K562 (cell line): ENCODE results near the gene MRNIP. TPM values are rescaled to one million over a fixed set of nuclear protein-coding genes. Genes with fewer than 3 reads are reported as not detected.

Experiments used
- ATF7 ChIP-seq: fragments of 450-650 bp; IDR thresholded peaks from 2 replicates; pipeline ENCODE4 v1.7.1; 2014; ENCODE audit warnings: mild to moderate bottlenecking, moderate library complexity
- CUX1 ChIP-seq: fragments of 200-800 bp; sonication (Bioruptor generic); IDR thresholded peaks from 2 replicates; pipeline ENCODE4 v1.6.1; 2016; ENCODE audit warnings: missing genetic modification characterization, missing compliant biosample characterization
- ERF ChIP-seq: fragments of 450-650 bp; formaldehyde crosslinking; IDR thresholded peaks from 2 replicates; pipeline ENCODE4 v1.4.0; 2020; ENCODE audit warnings: mild to moderate bottlenecking, mixed read lengths
- HIVEP1 ChIP-seq: fragments of 250-450 bp; sonication (Bioruptor Pico); IDR thresholded peaks from 2 replicates; pipeline ENCODE4 v1.4.0; 2020; ENCODE audit warnings: mild to moderate bottlenecking
- MBD2 ChIP-seq: sonication (generic); IDR thresholded peaks from 2 replicates; pipeline ENCODE4 v1.6.1; 2016; ENCODE audit warnings: low read depth, borderline replicate concordance
- MNT ChIP-seq, 2 experiments: fragments of 450-650 bp; conservative IDR thresholded peaks; 2 replicates each; pipeline ENCODE4 v1.6.1; 2017; ENCODE audit warnings: mild to moderate bottlenecking in 2 of 2, moderate library complexity in 2 of 2
- NFATC3 ChIP-seq: fragments of 450-650 bp; IDR thresholded peaks from 2 replicates; pipeline ENCODE4 v1.6.1; 2017; ENCODE audit warnings: mild to moderate bottlenecking
- RBM17 ChIP-seq: fragments of 200-400 bp; formaldehyde crosslinking; IDR thresholded peaks from 2 replicates; pipeline ENCODE4 v1.6.1; 2017; ENCODE audit warnings: low read depth, mild to moderate bottlenecking, low read length, borderline replicate concordance
- RFX5 ChIP-seq: IDR thresholded peaks from 2 replicates; pipeline ENCODE4 v1.6.1; 2011; ENCODE audit warnings: low read depth, mild to moderate bottlenecking, improper control_type of control experiment, low read length
- SP1 ChIP-seq: sonication (generic); formaldehyde crosslinking; IDR thresholded peaks from 2 replicates; pipeline ENCODE4 v1.8.1; 2022; ENCODE audit warnings: mild to moderate bottlenecking, missing genetic modification reagents
- SREBF1 ChIP-seq: fragments of 150-350 bp; IDR thresholded peaks from 2 replicates; pipeline ENCODE4 v1.6.1; 2014; ENCODE audit warnings: antibody characterized with exemption, low read depth, low read length, borderline replicate concordance
- SRF ChIP-seq, 2 experiments: fragments of 250-450, 450-650 bp in 1 of 2; sonication (Bioruptor Pico) in 1 of 2; sonication (generic) in 1 of 2; formaldehyde crosslinking; IDR thresholded peaks; 2 replicates each; pipeline versions ENCODE4 v1.5.0 to v1.5.1; 2020 to 2022; ENCODE audit warnings: mild to moderate bottlenecking in 1 of 2, missing genetic modification reagents in 1 of 2
- TCF15 ChIP-seq: fragments of 250-450 bp; sonication (Bioruptor Pico); IDR thresholded peaks from 2 replicates; pipeline ENCODE4 v1.8.0; 2022; ENCODE audit warnings: moderate library complexity, mild to moderate bottlenecking, inconsistent platforms
- WHSC1 ChIP-seq: IDR thresholded peaks from one replicate; pipeline ENCODE4 v1.6.1; 2012; ENCODE audit warnings: low read length, control low read depth, inconsistent platforms
- YBX1 ChIP-seq: fragments of 450-650 bp; IDR thresholded peaks from 2 replicates; pipeline ENCODE4 v1.7.1; 2016; ENCODE audit warnings: mild to moderate bottlenecking
- ZBTB9 ChIP-seq: fragments of 450-650 bp; formaldehyde crosslinking; IDR thresholded peaks from 2 replicates; pipeline ENCODE4 v1.4.0; 2020; ENCODE audit warnings: mild to moderate bottlenecking, moderate library complexity
- ZNF165 ChIP-seq: fragments of 250-450 bp; sonication (Bioruptor Pico); IDR thresholded peaks from 2 replicates; pipeline ENCODE4 v1.4.0; 2020; ENCODE audit warnings: borderline replicate concordance
- ZNF24 ChIP-seq: fragments of 450-650 bp; IDR thresholded peaks from 2 replicates; pipeline ENCODE4 v1.6.1; 2016
- ZNF324 ChIP-seq: fragments of 250-450 bp; sonication (Bioruptor Pico); IDR thresholded peaks from 2 replicates; pipeline ENCODE4 v1.4.0; 2020; ENCODE audit warnings: mild to moderate bottlenecking
- polyA plus RNA-seq, 8 experiments: library from polyadenylated mRNA; depleted of rRNA in 4 of 8; stranded (reverse) in 5 of 8; unstranded in 3 of 8; fragments of >200 nt; fragmentation: Nextera tagmentation in 2 of 8; fragmentation: Illumina TruSeq in 1 of 8; extraction: Ambion mirVana in 2 of 8; extraction: Trizol in 1 of 8; gene quantifications; 2 replicates each; pipeline versions ENCODE4 v1.2.1 to v1.2.3, GENCODE V29; 2011 to 2014; ENCODE audit warnings: inconsistent platforms in 1 of 8, missing spikeins in 1 of 8
- total RNA-seq, 7 experiments: library from RNA; depleted of rRNA in 6 of 7; stranded (reverse); fragments of >200 nt in 6 of 7; fragmentation: Illumina TruSeq in 2 of 7; extraction: Trizol in 2 of 7; gene quantifications; 2 replicates each; pipeline versions ENCODE4 v1.2.1 to v1.2.3, GENCODE V29; 2011 to 2021; ENCODE audit warnings: low replicate concordance in 1 of 7

Gene MRNIP
- total and polyA plus RNA-seq, 9 of the 15 experiments (the other 6 are each of a cell fraction or from before 2014, with no cell fraction given) = 3.6 to 39.0 (median 16.8) TPM

GRCh38 chr5:179818746-179819295 is 39.8 kb downstream of the MRNIP start (continued):
- TF ChIP-seq WHSC1 = no peak
- peak; percentile 78; the same call in 1 of the 2 replicates for TF ChIP-seq ERF (CRISPR knock-in tag)
- peak; percentile 63 for TF ChIP-seq SP1
- peak; percentile 12; the same call in 1 of the 2 replicates for TF ChIP-seq ZNF165 (CRISPR knock-in tag)
- no peak for TF ChIP-seq ZNF324
- TF ChIP-seq SRF (CRISPR knock-in tag; IDR thresholded peaks at IDR 0.05) = peak in 1 of 2 experiments; percentile 50; a peak in 1 of 4 replicates
- TF ChIP-seq ZBTB9 (CRISPR knock-in tag) = peak; percentile 92
- TF ChIP-seq CUX1 (CRISPR knock-in tag) = no peak
- no peak for TF ChIP-seq TCF15
- TF ChIP-seq YBX1 = no peak
- no peak for TF ChIP-seq RFX5
- peak; percentile 91 to 94; a peak in 3 of 4 replicates for TF ChIP-seq MNT (conservative IDR thresholded peaks at IDR 0.05)
- no peak for TF ChIP-seq MBD2
- TF ChIP-seq HIVEP1 (CRISPR knock-in tag) = peak; percentile 98
- TF ChIP-seq NFATC3 = no peak
- peak; percentile 96 for TF ChIP-seq ATF7
- no peak for TF ChIP-seq RBM17
- 0 out of 2 replicates have a peak, but pooled peaks have one; percentile 27 for TF ChIP-seq SREBF1
- no peak; the same call in 1 of the 2 replicates for TF ChIP-seq ZNF24
